Lung (tissue), 12 donors: Measurements from ENCODE around the gene ESPN. TPM values are rescaled to one million over a fixed set of nuclear protein-coding genes. Genes with fewer than 3 reads are reported as not detected.

Experiments
- ATAC-seq: fragments of 200-7000 bp; cut with Tn5 transposase; one replicate; pipeline ENCODE4 v1.9.1; 2020; ENCODE audit warnings: moderate number of reproducible peaks; ENCODE audit not compliant: insufficient read depth, low FRiP score
- DNase-seq, 3 donors: peaks; one replicate each; pipeline ENCODE4 v3.0.0-alpha.2; 2013 to 2017
- H3K27ac ChIP-seq, 2 donors: one replicate each; pipeline ENCODE4 v1.5.1; 2013; ENCODE audit warnings: mild to moderate bottlenecking in 2 of 2, moderate library complexity in 2 of 2, control low read depth in 1 of 2, inconsistent platforms in 1 of 2, low read depth in 1 of 2, low read length in 1 of 2
- H3K27me3 ChIP-seq, 3 donors: one replicate each; pipeline ENCODE4 v1.5.1; 2013; ENCODE audit warnings: low read length in 2 of 3; ENCODE audit not compliant: control insufficient read depth in 3 of 3, insufficient read depth in 3 of 3
- H3K36me3 ChIP-seq, 4 donors: one replicate each; pipeline ENCODE4 v1.5.1; 2013; ENCODE audit warnings: low read length in 4 of 4, mild to moderate bottlenecking in 1 of 4, moderate library complexity in 1 of 4; ENCODE audit not compliant: control insufficient read depth in 4 of 4, insufficient read depth in 4 of 4
- H3K4me1 ChIP-seq, 5 donors: one replicate each; pipeline ENCODE4 v1.5.1; 2013; ENCODE audit warnings: low read length in 5 of 5, mild to moderate bottlenecking in 2 of 5, moderate library complexity in 1 of 5; ENCODE audit not compliant: control insufficient read depth in 5 of 5, insufficient read depth in 5 of 5
- H3K4me3 ChIP-seq: one replicate; pipeline ENCODE4 v1.5.1; 2013; ENCODE audit warnings: mild to moderate bottlenecking, control low read depth, moderate library complexity
- H3K9ac ChIP-seq, 2 donors: one replicate each; pipeline ENCODE4 v1.5.1; 2013; ENCODE audit warnings: low read length in 2 of 2, control low read depth in 1 of 2; ENCODE audit not compliant: insufficient read depth in 1 of 2
- H3K9me3 ChIP-seq, 4 donors: one replicate each; pipeline ENCODE4 v1.5.1; 2013; ENCODE audit warnings: low read length in 3 of 4, mild to moderate bottlenecking in 1 of 4, moderate library complexity in 1 of 4; ENCODE audit not compliant: control insufficient read depth in 4 of 4, insufficient read depth in 3 of 4
- WGBS, 2 donors: extraction: QIAGEN DNeasy Blood & Tissue Kit; methylation state at CpG; one replicate each; pipeline ENCODE4 v1.1.7; 2013; 5-methylcytosine and 5-hydroxymethylcytosine counted together
- polyA plus RNA-seq, 2 donors: library from polyadenylated mRNA; stranded (reverse); fragments of 200-250 nt; gene quantifications; one replicate each; pipeline ENCODE4 v1.2.1, GENCODE V29; 2013
- total RNA-seq, 2 donors: library from RNA; depleted of rRNA in 1 of 2; stranded (reverse); fragments of >200 nt in 1 of 2; gene quantifications; one replicate each; pipeline ENCODE4 v1.2.1, GENCODE V29; 2014 to 2021
- TF ChIP-seq, protein P1 (sequence below): IDR thresholded peaks from 2 replicates; pipeline ENCODE4 v1.5.1; 2012; ENCODE audit warnings: mild to moderate bottlenecking; ENCODE audit errors: control extremely low read depth, extremely low read depth
- donor health status: control.
- donor health status: control.
- donor health status: Bipolar disorder and iron deficiency.
- donor health status: healthy.
- donor health status: DM: yes; HTN: yes; CAD: no.

The ESPN gene
- total and polyA plus RNA-seq, 4 donors = 2.1 to 20.8 (median 7.4) TPM

DNA sequence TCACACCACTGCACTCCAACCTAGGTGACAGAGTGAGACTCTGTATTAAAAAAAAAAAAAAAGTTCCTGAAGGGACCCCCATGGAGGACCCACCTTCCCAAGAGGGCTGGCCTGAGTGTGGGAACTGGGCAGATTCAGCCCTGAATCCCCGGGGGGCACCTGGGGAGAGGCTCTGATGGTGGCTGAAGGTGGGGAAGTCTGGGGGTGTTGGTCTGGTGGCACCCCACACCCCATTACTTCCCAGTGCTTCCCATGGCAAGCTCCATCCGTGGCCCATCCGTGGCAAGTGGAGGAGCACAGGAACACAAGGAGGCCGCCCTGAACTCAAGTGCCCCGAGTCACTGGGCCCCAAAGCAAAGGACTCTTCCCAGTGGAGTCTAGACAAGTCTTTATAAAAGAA lies 42.2 kb downstream of the ESPN start:
- 92 to 94% methylated on average over 5 of the region's 5 CpGs for WGBS, 2 donors
- Histone ChIP-seq H3K36me3 (peaks cover 0 to 20% (median 12%) of the 10 kb centered on the region in 4 donors), H3K9ac (no peak overlapping the region), H3K4me3 (no peak overlapping the region), H3K4me1 (peaks cover 0 to 7% (median 0%) of the 10 kb centered on the region in 5 donors), H3K9me3 (peaks cover 0 to 2% (median 0%) of the 10 kb centered on the region in 4 donors), H3K27ac (no peak overlapping the region), H3K27me3 (no peaks in the 10 kb centered on the region)
- no peak for DNase-seq
- no peak for ATAC-seq
- TF ChIP-seq, protein P1, sequence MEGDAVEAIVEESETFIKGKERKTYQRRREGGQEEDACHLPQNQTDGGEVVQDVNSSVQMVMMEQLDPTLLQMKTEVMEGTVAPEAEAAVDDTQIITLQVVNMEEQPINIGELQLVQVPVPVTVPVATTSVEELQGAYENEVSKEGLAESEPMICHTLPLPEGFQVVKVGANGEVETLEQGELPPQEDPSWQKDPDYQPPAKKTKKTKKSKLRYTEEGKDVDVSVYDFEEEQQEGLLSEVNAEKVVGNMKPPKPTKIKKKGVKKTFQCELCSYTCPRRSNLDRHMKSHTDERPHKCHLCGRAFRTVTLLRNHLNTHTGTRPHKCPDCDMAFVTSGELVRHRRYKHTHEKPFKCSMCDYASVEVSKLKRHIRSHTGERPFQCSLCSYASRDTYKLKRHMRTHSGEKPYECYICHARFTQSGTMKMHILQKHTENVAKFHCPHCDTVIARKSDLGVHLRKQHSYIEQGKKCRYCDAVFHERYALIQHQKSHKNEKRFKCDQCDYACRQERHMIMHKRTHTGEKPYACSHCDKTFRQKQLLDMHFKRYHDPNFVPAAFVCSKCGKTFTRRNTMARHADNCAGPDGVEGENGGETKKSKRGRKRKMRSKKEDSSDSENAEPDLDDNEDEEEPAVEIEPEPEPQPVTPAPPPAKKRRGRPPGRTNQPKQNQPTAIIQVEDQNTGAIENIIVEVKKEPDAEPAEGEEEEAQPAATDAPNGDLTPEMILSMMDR = no peak

DNA sequence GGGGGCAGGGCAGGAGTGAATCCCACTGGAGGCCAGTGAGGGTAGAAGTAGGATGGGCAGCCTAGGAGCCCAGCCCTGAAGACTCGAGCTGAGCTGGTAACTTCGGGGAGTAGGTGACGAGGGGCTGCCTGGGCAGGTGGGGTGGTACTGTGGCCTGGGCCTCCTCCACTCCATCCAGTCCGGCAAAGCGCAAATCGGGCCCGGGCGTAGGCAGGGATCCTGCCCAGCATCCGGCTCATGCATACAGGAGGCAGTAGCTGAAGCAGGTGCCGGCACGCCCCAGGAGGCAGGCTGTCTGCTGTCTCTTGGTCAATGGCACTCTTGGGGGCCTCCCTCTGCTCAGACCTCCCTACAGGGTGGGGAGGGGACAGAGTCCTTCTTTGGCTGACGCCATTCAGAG lies 42.6 kb downstream of the ESPN start:
- ATAC-seq = no peak
- no peaks in the 10 kb centered on the region for H3K27me3 ChIP-seq
- no peak for DNase-seq
- WGBS, 2 donors = 96 to 98% methylated on average over 12 of the region's 12 CpGs
- H3K9me3 ChIP-seq = peaks cover 0 to 2% (median 0%) of the 10 kb centered on the region in 4 donors
- peaks cover 0 to 22% (median 10%) of the 10 kb centered on the region in 4 donors for H3K36me3 ChIP-seq
- no peak overlapping the region for H3K4me3 ChIP-seq
- H3K4me1 ChIP-seq = peaks cover 0 to 7% (median 0%) of the 10 kb centered on the region in 5 donors
- no peak overlapping the region for H3K27ac ChIP-seq
- H3K9ac ChIP-seq = no peak overlapping the region
- TF ChIP-seq, protein P1 = no peak

DNA sequence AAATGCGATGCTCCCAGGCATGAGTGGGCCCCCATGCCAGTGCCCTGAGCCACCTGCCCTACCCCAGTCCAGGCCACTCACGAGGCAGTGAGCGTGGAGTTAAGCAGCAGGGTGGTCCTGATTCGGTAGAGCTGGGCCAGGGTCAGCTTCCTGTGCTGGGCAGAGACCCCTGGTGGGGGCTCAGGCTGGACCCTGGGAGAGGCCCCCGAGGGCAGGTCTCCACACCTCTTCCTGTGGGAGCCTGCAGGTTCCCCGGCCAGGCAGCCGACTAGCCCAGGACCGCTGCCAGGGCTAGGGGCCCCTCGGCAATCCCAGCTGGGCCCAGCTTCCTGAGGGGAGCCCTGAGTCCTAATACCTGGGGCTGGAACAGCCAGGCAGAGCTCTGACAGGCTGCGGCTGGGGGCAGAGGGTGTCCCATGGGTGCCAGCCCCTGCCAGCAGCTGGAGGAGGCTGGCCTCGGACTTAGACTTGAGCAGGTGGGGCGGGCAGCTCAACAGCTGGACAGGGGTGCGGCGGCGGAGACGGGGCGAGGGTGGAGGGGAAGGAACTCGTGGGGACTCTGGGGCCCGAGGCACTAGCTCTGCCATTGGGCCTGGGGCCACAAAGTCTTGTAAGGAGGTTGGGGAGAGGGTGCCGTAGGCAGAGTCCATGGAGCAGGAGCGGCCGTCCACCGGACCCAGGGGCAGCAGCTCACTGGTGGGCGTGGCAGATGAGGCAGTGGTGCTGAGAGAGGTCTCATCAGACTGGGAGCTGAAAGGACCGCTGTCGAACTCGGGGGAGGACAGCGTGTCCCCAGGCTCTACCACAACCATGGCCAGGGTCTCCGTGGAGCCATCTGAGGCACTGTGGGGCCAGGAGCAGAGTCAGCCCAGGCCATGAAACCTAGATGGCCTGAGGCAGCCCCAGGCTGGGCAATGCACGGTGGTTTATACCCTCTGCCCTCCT lies 43.4 kb downstream of the ESPN start:
- Histone ChIP-seq H3K4me1 (peaks cover 0 to 7% (median 0%) of the 10 kb centered on the region in 5 donors), H3K27ac (no peak overlapping the region), H3K4me3 (no peak overlapping the region), H3K36me3 (peaks cover 0 to 23% (median 10%) of the 10 kb centered on the region in 4 donors), H3K9me3 (peaks cover 0 to 2% (median 0%) of the 10 kb centered on the region in 4 donors), H3K9ac (no peak overlapping the region), H3K27me3 (no peaks in the 10 kb centered on the region)
- ATAC-seq (no peak), DNase-seq (no peak)
- WGBS, 2 donors = 94 to 95% methylated on average over 29 to 30 of the region's 30 CpGs
- TF ChIP-seq, protein P1 = no peak
